ENCODE measurements around the gene PRKG1. TPM values are rescaled to one million over a fixed set of nuclear protein-coding genes. Genes with fewer than 3 reads are reported as not detected.

Gene PRKG1
- total and polyA plus RNA-seq, 2 of the 4 experiments (the other 2 are of a cell fraction), result 3.5 to 18.3 TPM

- H2BK120ac ChIP-seq (ENCODE audit: low read depth, low read length), result no peak overlapping the region
- H3K14ac ChIP-seq (replicated peaks; ENCODE audit: low read depth, low read length), result no peak overlapping the region
- H3K4me3 ChIP-seq (ENCODE audit: insufficient read depth, low read depth, low read length), result no peak overlapping the region
- no peak overlapping the region for H2AK5ac ChIP-seq (ENCODE audit: low read depth, low read length)
- ChIA-PET CTCF (interaction anchor here (1.5 kb wide), 1 partner anchor 14 kb away, joined by 3 read pairs; no protein-coding TSS in a partner anchor), POLR2A (ENCODE audit: unreplicated experiment) (no interaction called here)
- intact Hi-C loops (cut with micrococcal nuclease), result no loop called here
- no peak overlapping the region for H4K5ac ChIP-seq (ENCODE audit: low read depth, low read length)
- H3K18ac ChIP-seq (ENCODE audit: low read depth, low read length), result no peak overlapping the region
- H3K9me1 ChIP-seq (ENCODE audit: insufficient read depth, low read length), result peaks cover 2% of the 10 kb centered on the region; the same call in 1 of the 2 replicates
- no peaks in the 10 kb centered on the region for H3K36me3 ChIP-seq (ENCODE audit: control insufficient read depth, insufficient read depth, low read length)
- no peak overlapping the region for H2BK15ac ChIP-seq (ENCODE audit: low read depth, low read length)
- no TSS peak for BruUV-seq (replicated peaks)
- no peak overlapping the region for H3K23ac ChIP-seq (ENCODE audit: low read depth, low read length)
- no peak overlapping the region for H2BK5ac ChIP-seq (ENCODE audit: low read depth, low read length, poor library complexity, severe bottlenecking)
- no peak overlapping the region for H4K8ac ChIP-seq (ENCODE audit: low read depth in 2 of 2, low read length in 2 of 2)
- H4K91ac ChIP-seq (ENCODE audit: insufficient read depth, low read depth, low read length), result no peak overlapping the region
- H3K4ac ChIP-seq (ENCODE audit: low read depth, low read length), result no peak overlapping the region
- in situ Hi-C loops (cut with MboI; ENCODE audit: low sequenced_read_pairs), result no loop called here
- no peak overlapping the region for H2AFZ ChIP-seq (replicated peaks; ENCODE audit: low read length, poor library complexity)
- H3K4me2 ChIP-seq (ENCODE audit: low read depth, low read length), result no peak overlapping the region
- H3K27me3 ChIP-seq (ENCODE audit: control insufficient read depth, insufficient read depth, low read length), result no peaks in the 10 kb centered on the region
- H2AK9ac ChIP-seq (replicated peaks; ENCODE audit: low read depth, low read length, poor library complexity), result no peak overlapping the region
- dilution Hi-C loops (cut with HindIII; ENCODE audit: low sequenced_read_pairs, unreplicated experiment), result no loop called here
- H3K4me1 ChIP-seq (ENCODE audit: control insufficient read depth, insufficient read depth, low read length), result peaks cover 2% of the 10 kb centered on the region; the same call in 1 of the 2 replicates
- H2BK20ac ChIP-seq (ENCODE audit: low read depth, low read length), result no peak overlapping the region
- DNase-seq (no peak), ATAC-seq (ENCODE audit: low read depth) (no peak)
- TF ChIP-seq RFX5 (IDR thresholded peaks at IDR 0.05; ENCODE audit: low read depth, low read length), result no peak
- TF ChIP-seq BHLHE40 (IDR thresholded peaks at IDR 0.05; ENCODE audit: low read depth, low read length), result no peak
- TF ChIP-seq USF2 (IDR thresholded peaks at IDR 0.05; ENCODE audit: low read depth, low read length), result no peak
- TF ChIP-seq MAFK (IDR thresholded peaks at IDR 0.05; ENCODE audit: low read depth, low read length), result no peak
- no peak for TF ChIP-seq POLR2A (IDR thresholded peaks at IDR 0.05; ENCODE audit: low read depth, low read length)
- TF ChIP-seq CTCF (conservative IDR thresholded peaks at IDR 0.05; ENCODE audit: low read depth, low read length), result no peak
- H3K56ac ChIP-seq (ENCODE audit: extremely low read depth, insufficient read depth, low read length), result no peak overlapping the region
- no peak overlapping the region for H3K9ac ChIP-seq (ENCODE audit: low read depth, low read length)
- H4K20me1 ChIP-seq (ENCODE audit: insufficient read depth, low read length), result no peaks in the 10 kb centered on the region
- no peaks in the 10 kb centered on the region for H3K79me1 ChIP-seq (ENCODE audit: low read depth in 1 of 2, low read length in 2 of 2)
- H3K9me3 ChIP-seq (ENCODE audit: control insufficient read depth, insufficient read depth, low read length), result no peaks in the 10 kb centered on the region
- no peak overlapping the region for H3K27ac ChIP-seq (ENCODE audit: insufficient read depth, low read length)
These were observed 1120.4 kb downstream of the PRKG1 start for GRCh38 chr10:52194716-52195115.
